Measurements from ENCODE around the gene ACAP3. TPM values are rescaled to one million over a fixed set of nuclear protein-coding genes. Genes with fewer than 3 reads are reported as not detected.

The ACAP3 gene
- total RNA-seq, 1 experiment from 2014 or later = 42.2 TPM

DNA sequence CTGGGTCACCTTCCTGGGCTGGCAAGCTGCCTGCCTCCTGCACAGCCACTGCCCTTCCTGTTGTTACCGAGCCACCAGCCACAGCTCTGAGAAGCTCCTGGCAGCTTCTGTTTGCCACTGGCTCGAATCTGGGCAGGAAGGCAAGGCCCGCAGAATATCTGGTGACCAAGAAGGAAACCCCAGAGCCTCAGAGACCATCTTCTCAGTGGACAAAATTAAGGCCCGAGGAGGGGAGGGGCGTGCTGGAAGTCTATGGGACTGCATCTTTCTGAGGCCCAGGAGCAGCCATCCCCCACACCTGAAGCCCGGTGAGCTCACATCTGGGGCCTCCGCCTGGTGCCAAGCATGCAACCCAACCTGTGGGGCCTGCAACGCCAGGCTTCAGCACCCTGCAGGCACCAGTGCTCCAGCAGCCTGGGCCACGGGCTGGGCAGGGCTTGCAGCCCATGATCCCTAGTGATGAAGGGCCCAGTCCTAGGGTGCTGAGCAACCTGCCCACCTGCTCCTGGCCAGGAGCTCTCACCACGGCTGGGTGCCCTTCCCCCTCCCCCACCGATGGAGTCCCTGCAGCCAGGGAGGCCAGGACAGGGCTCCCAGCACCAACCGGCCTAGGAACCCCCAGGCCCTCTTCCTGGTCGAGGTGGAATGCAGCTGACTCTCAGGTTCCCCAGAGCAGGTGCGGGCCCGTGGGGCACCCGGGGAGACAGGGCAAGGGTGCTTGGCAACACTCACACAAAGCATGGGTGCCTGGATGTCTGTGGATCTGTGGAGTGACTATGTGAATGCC lies 17.8 kb upstream of the ACAP3 start:
- POLR2A ChIA-PET = interaction anchor here (0.7 kb wide), 2 partner anchors 30 to 50 kb away, joined by 3 read pairs; partner anchors contain the start of gene AURKAIP1
- no peak for TF ChIP-seq CREB1 (CRISPR knock-in tag; IDR thresholded peaks at IDR 0.05)
- TF ChIP-seq JUN (CRISPR knock-in tag; IDR thresholded peaks at IDR 0.05) = no peak
- no peak for TF ChIP-seq IRF2 (CRISPR knock-in tag; IDR thresholded peaks at IDR 0.05; ENCODE audit: borderline replicate concordance, low read depth)
- TF ChIP-seq ZNF232 (CRISPR knock-in tag; IDR thresholded peaks at IDR 0.05) = no peak
- TF ChIP-seq GTF2I (CRISPR knock-in tag; conservative IDR thresholded peaks at IDR 0.05) = no peak
- TF ChIP-seq MAX (CRISPR knock-in tag; IDR thresholded peaks at IDR 0.05) = no peak
- TF ChIP-seq ZBTB21 (CRISPR knock-in tag; IDR thresholded peaks at IDR 0.05; ENCODE audit: borderline replicate concordance) = no peak
- no peak for TF ChIP-seq GRHL2 (CRISPR knock-in tag; IDR thresholded peaks at IDR 0.05; ENCODE audit: insufficient replicate concordance, severe bottlenecking)
- no peak for TF ChIP-seq NFATC4 (CRISPR knock-in tag; IDR thresholded peaks at IDR 0.05)
- TF ChIP-seq, protein P1, sequence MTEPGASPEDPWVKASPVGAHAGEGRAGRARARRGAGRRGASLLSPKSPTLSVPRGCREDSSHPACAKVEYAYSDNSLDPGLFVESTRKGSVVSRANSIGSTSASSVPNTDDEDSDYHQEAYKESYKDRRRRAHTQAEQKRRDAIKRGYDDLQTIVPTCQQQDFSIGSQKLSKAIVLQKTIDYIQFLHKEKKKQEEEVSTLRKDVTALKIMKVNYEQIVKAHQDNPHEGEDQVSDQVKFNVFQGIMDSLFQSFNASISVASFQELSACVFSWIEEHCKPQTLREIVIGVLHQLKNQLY (CRISPR knock-in tag; IDR thresholded peaks at IDR 0.05) = no peak
- TF ChIP-seq, protein P2, sequence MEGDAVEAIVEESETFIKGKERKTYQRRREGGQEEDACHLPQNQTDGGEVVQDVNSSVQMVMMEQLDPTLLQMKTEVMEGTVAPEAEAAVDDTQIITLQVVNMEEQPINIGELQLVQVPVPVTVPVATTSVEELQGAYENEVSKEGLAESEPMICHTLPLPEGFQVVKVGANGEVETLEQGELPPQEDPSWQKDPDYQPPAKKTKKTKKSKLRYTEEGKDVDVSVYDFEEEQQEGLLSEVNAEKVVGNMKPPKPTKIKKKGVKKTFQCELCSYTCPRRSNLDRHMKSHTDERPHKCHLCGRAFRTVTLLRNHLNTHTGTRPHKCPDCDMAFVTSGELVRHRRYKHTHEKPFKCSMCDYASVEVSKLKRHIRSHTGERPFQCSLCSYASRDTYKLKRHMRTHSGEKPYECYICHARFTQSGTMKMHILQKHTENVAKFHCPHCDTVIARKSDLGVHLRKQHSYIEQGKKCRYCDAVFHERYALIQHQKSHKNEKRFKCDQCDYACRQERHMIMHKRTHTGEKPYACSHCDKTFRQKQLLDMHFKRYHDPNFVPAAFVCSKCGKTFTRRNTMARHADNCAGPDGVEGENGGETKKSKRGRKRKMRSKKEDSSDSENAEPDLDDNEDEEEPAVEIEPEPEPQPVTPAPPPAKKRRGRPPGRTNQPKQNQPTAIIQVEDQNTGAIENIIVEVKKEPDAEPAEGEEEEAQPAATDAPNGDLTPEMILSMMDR (IDR thresholded peaks at IDR 0.05) = no peak
- H3K9me3 Mint-ChIP-seq = peaks cover 4% of the 10 kb centered on the region
- DNase-seq (ENCODE audit: low spot score) (no peak), ATAC-seq (no peak)
- H3K36me3 Mint-ChIP-seq = no peaks in the 10 kb centered on the region
- H3K27me3 Mint-ChIP-seq (ENCODE audit: low read depth) = no peaks in the 10 kb centered on the region
- CTCF ChIA-PET = interaction anchor here (0.5 to 0.6 kb wide), 2 partner anchors 37 to 69 kb away, joined by 5 read pairs; no protein-coding TSS in a partner anchor
- H3K4me1 Mint-ChIP-seq = peaks cover 11% of the 10 kb centered on the region
- H3K4me3 Mint-ChIP-seq = peak overlapping the region; percentile 63
- H3K27ac Mint-ChIP-seq = no peak overlapping the region

DNA sequence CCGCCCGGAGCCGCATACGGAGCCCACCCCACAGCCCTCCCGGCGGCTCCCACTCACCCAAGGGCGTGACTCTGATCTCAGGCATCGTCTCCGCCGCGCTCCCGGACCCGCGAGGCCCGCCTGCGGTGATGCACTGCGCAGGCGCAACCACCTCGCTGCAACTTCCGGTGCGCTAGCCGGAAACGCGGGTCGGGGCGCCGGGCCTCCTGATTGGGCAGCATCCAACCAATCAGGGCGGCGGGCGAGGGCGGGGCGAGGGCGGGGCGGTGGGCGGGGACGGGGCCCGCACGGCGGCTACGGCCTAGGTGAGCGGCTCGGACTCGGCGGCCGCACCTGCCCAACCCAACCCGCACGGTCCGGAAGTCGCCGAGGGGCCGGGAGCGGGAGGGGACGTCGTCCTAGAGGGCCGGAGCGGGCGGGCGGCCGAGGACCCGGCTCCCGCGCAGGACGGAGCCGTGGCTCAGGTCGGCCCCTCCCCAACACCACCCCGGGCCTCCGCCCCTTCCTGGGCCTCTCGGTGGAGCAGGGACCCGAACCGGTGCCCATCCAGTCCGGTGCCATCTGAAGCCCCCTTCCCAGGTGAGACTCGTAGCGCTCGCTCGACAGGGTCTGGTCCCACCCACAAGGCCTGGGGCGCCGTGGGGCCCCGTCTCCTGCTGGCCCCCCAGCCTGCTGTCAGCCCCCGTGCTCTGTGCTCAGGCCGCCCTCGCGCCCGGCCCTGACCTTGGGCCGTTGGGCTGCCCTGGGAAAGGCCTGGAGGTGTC lies 17.0 kb upstream of the ACAP3 start, which contains the start of the genes CPTP and INTS11:
Gene CPTP (plus strand): TSS at position 279 of the 764 bp plus-strand sequence. CDS start 2,109 bp downstream, outside the sequence.
Gene INTS11 (minus strand): TSS at position 137 of the 764 bp plus-strand sequence. CDS start 52 bp downstream, at position 85.
- ATAC-seq (peak; percentile 86), DNase-seq (ENCODE audit: low spot score) (peak; percentile 95)
- ChIA-PET CTCF (interaction anchor here (0.5 kb wide), 1 partner anchor 68 kb away, joined by 5 read pairs; no protein-coding TSS in a partner anchor), POLR2A (interaction anchor here (0.7 kb wide), 2 partner anchors 31 to 50 kb away, joined by 3 read pairs; partner anchors contain the start of gene AURKAIP1)
- H3K9me3 Mint-ChIP-seq = peaks cover under 1% of the 10 kb centered on the region
- peaks cover 11% of the 10 kb centered on the region for H3K4me1 Mint-ChIP-seq
- H3K36me3 Mint-ChIP-seq = peaks cover under 1% of the 10 kb centered on the region; the same call in 1 of the 2 replicates
- H3K4me3 Mint-ChIP-seq = peak within 1 kb of the TSS; percentile 87
- no peaks in the 10 kb centered on the region for H3K27me3 Mint-ChIP-seq (ENCODE audit: low read depth)
- H3K27ac Mint-ChIP-seq = peak within 1 kb of the TSS; percentile 86
- 0 out of 2 replicates have a peak, but pooled peaks have one; percentile 54 for TF ChIP-seq RELA (CRISPR knock-in tag; IDR thresholded peaks at IDR 0.05; ENCODE audit: borderline replicate concordance)
- TF ChIP-seq SMAD3 (CRISPR knock-in tag; IDR thresholded peaks at IDR 0.05; ENCODE audit: borderline replicate concordance) = no peak
- peak; percentile 60 for TF ChIP-seq FOXP1 (CRISPR knock-in tag; IDR thresholded peaks at IDR 0.05; ENCODE audit: borderline replicate concordance)
- no peak for TF ChIP-seq AR (CRISPR knock-in tag; IDR thresholded peaks at IDR 0.05)
- 0 out of 2 replicates have a peak, but pooled peaks have one; percentile 4 for TF ChIP-seq CREM (CRISPR knock-in tag; IDR thresholded peaks at IDR 0.05)
- peak; percentile 81; the same call in 1 of the 2 replicates for TF ChIP-seq MYBL2 (CRISPR knock-in tag; IDR thresholded peaks at IDR 0.05)
- TF ChIP-seq ZNF317 (CRISPR knock-in tag; IDR thresholded peaks at IDR 0.05; ENCODE audit: borderline replicate concordance, low read depth) = 0 out of 2 replicates have a peak, but pooled peaks have one; percentile 25
- no peak for TF ChIP-seq ZNF532 (CRISPR knock-in tag; IDR thresholded peaks at IDR 0.05; ENCODE audit: borderline replicate concordance)
- no peak for TF ChIP-seq NFE2L1 (CRISPR knock-in tag; IDR thresholded peaks at IDR 0.05)
- peak; percentile 84 for TF ChIP-seq NFYB (CRISPR knock-in tag; conservative IDR thresholded peaks at IDR 0.05; ENCODE audit: low read depth)
- 0 out of 2 replicates have a peak, but pooled peaks have one; percentile 34 for TF ChIP-seq TEAD1 (CRISPR knock-in tag; IDR thresholded peaks at IDR 0.05)

Data from WTC11 (cell line).